IPS DF 4.7 (cell line): ENCODE results near the gene TUFM.
"Not testable (repeated sequence)": the region's sequence is repeated elsewhere in the genome, so short reads cannot be mapped to it uniquely, and the experiment has no call there.

Source experiments
- DNase-seq: peaks from one replicate; pipeline ENCODE4 v3.0.0-alpha.2; 2013; ENCODE audit warnings: low spot score; ENCODE audit errors: extremely low read depth

TUFM gene

GRCh38 chr16:28802235-28803019 is 43.7 kb downstream of the TUFM start:
- DNase-seq, result not testable (repeated sequence)
